Measurements from ENCODE around the gene SVEP1. TPM values are rescaled to one million over a fixed set of nuclear protein-coding genes. Genes with fewer than 3 reads are reported as not detected.

Gene SVEP1
- total and polyA plus RNA-seq, 2 experiments from 2014 or later = 0.18 to 0.63 TPM

DNA sequence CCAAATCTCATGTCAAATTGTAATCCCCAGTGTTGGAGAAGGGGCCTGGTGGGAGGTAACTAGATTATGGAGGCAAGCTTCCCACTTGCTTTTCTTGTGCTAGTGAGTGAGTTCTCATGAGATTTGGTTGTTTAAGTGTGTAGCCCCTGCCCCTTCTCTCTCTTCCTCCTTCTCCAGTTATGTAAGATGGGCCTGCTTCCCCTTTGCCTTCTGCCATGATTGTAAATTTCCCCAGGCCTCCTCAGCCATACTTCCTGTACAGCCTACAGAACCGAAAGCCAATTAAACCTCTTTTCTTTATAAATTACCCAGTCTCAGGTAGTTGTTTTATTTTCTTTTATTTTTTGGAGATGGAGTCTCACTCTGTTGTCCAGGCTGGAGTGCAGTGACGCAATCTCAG, 223.6 kb downstream of the SVEP1 start (continued):
- TF ChIP-seq, protein P1, sequence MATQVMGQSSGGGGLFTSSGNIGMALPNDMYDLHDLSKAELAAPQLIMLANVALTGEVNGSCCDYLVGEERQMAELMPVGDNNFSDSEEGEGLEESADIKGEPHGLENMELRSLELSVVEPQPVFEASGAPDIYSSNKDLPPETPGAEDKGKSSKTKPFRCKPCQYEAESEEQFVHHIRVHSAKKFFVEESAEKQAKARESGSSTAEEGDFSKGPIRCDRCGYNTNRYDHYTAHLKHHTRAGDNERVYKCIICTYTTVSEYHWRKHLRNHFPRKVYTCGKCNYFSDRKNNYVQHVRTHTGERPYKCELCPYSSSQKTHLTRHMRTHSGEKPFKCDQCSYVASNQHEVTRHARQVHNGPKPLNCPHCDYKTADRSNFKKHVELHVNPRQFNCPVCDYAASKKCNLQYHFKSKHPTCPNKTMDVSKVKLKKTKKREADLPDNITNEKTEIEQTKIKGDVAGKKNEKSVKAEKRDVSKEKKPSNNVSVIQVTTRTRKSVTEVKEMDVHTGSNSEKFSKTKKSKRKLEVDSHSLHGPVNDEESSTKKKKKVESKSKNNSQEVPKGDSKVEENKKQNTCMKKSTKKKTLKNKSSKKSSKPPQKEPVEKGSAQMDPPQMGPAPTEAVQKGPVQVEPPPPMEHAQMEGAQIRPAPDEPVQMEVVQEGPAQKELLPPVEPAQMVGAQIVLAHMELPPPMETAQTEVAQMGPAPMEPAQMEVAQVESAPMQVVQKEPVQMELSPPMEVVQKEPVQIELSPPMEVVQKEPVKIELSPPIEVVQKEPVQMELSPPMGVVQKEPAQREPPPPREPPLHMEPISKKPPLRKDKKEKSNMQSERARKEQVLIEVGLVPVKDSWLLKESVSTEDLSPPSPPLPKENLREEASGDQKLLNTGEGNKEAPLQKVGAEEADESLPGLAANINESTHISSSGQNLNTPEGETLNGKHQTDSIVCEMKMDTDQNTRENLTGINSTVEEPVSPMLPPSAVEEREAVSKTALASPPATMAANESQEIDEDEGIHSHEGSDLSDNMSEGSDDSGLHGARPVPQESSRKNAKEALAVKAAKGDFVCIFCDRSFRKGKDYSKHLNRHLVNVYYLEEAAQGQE (IDR thresholded peaks at IDR 0.05; ENCODE audit: unreplicated experiment) = no peak
- TF ChIP-seq STAT1 (IDR thresholded peaks at IDR 0.05; ENCODE audit: unreplicated experiment) (no peak), CREB1 (CRISPR knock-in tag; IDR thresholded peaks at IDR 0.05; ENCODE audit: low read depth) (no peak), ZNF114 (CRISPR knock-in tag; IDR thresholded peaks at IDR 0.05) (no peak), JUNB (IDR thresholded peaks at IDR 0.05; ENCODE audit: unreplicated experiment) (no peak), EZH2phosphoT487 (IDR thresholded peaks at IDR 0.05; ENCODE audit: unreplicated experiment) (no peak), POLR2AphosphoS5 (IDR thresholded peaks at IDR 0.05; ENCODE audit: low read depth) (no peak)

DNA sequence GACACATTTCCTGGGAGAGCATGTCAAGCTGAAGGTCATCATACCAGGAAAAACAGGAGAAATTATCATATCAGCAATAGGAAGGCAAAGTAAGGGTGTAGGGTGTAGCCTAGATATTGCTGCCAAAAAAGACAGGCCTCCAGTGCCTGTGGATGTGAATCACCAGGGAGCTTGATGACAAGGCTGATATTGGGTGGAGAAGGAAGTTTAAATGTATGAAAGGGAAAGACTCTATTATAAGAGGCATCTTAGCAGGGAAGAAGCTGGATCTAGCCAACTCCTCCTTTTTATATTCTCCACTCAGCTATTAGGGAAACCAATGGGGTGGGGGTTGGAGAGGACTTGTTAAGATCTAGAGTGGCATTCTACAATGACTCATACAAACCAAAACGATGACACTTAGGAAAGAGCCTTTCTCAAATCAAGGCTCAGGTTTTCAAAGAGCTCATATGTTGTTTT, 228.5 kb downstream of the SVEP1 start:
- H3K36me3 Mint-ChIP-seq (ENCODE audit: low read depth) = no peaks in the 10 kb centered on the region
- no peaks in the 10 kb centered on the region for H3K9me3 Mint-ChIP-seq
- H3K27ac Mint-ChIP-seq = no peak overlapping the region
- ATAC-seq = no peak
- peaks cover 9% of the 10 kb centered on the region; the same call in 1 of the 2 replicates for H3K9me2 ChIP-seq (ENCODE audit: insufficient read depth)
- no peaks in the 10 kb centered on the region for H4K20me1 ChIP-seq (replicated peaks; ENCODE audit: insufficient read depth)
- no peak for DNase-seq (ENCODE audit: low spot score)
- no peaks in the 10 kb centered on the region for H3K4me1 ChIP-seq (ENCODE audit: insufficient read depth)
- no peak for TF ChIP-seq ZNF331 (CRISPR knock-in tag; IDR thresholded peaks at IDR 0.05; ENCODE audit: low read depth)
- TF ChIP-seq EZH2 (IDR thresholded peaks at IDR 0.05; ENCODE audit: low read depth, unreplicated experiment) = no peak
- TF ChIP-seq, protein P2, sequence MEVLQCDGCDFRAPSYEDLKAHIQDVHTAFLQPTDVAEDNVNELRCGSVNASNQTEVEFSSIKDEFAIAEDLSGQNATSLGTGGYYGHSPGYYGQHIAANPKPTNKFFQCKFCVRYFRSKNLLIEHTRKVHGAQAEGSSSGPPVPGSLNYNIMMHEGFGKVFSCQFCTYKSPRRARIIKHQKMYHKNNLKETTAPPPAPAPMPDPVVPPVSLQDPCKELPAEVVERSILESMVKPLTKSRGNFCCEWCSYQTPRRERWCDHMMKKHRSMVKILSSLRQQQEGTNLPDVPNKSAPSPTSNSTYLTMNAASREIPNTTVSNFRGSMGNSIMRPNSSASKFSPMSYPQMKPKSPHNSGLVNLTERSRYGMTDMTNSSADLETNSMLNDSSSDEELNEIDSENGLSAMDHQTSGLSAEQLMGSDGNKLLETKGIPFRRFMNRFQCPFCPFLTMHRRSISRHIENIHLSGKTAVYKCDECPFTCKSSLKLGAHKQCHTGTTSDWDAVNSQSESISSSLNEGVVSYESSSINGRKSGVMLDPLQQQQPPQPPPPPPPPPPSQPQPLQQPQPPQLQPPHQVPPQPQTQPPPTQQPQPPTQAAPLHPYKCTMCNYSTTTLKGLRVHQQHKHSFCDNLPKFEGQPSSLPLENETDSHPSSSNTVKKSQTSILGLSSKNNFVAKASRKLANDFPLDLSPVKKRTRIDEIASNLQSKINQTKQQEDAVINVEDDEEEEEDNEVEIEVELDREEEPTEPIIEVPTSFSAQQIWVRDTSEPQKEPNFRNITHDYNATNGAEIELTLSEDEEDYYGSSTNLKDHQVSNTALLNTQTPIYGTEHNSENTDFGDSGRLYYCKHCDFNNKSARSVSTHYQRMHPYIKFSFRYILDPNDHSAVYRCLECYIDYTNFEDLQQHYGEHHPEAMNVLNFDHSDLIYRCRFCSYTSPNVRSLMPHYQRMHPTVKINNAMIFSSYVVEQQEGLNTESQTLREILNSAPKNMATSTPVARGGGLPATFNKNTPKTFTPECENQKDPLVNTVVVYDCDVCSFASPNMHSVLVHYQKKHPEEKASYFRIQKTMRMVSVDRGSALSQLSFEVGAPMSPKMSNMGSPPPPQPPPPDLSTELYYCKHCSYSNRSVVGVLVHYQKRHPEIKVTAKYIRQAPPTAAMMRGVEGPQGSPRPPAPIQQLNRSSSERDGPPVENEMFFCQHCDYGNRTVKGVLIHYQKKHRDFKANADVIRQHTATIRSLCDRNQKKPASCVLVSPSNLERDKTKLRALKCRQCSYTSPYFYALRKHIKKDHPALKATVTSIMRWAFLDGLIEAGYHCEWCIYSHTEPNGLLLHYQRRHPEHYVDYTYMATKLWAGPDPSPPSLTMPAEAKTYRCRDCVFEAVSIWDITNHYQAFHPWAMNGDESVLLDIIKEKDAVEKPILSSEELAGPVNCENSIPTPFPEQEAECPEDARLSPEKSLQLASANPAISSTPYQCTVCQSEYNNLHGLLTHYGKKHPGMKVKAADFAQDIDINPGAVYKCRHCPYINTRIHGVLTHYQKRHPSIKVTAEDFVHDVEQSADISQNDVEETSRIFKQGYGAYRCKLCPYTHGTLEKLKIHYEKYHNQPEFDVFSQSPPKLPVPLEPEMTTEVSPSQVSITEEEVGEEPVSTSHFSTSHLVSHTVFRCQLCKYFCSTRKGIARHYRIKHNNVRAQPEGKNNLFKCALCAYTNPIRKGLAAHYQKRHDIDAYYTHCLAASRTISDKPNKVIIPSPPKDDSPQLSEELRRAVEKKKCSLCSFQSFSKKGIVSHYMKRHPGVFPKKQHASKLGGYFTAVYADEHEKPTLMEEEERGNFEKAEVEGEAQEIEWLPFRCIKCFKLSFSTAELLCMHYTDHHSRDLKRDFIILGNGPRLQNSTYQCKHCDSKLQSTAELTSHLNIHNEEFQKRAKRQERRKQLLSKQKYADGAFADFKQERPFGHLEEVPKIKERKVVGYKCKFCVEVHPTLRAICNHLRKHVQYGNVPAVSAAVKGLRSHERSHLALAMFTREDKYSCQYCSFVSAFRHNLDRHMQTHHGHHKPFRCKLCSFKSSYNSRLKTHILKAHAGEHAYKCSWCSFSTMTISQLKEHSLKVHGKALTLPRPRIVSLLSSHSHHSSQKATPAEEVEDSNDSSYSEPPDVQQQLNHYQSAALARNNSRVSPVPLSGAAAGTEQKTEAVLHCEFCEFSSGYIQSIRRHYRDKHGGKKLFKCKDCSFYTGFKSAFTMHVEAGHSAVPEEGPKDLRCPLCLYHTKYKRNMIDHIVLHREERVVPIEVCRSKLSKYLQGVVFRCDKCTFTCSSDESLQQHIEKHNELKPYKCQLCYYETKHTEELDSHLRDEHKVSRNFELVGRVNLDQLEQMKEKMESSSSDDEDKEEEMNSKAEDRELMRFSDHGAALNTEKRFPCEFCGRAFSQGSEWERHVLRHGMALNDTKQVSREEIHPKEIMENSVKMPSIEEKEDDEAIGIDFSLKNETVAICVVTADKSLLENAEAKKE (CRISPR knock-in tag; IDR thresholded peaks at IDR 0.05) = no peak
- TF ChIP-seq, protein P3, sequence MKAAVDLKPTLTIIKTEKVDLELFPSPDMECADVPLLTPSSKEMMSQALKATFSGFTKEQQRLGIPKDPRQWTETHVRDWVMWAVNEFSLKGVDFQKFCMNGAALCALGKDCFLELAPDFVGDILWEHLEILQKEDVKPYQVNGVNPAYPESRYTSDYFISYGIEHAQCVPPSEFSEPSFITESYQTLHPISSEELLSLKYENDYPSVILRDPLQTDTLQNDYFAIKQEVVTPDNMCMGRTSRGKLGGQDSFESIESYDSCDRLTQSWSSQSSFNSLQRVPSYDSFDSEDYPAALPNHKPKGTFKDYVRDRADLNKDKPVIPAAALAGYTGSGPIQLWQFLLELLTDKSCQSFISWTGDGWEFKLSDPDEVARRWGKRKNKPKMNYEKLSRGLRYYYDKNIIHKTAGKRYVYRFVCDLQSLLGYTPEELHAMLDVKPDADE (IDR thresholded peaks at IDR 0.05) = no peak
- TF ChIP-seq NANOG (IDR thresholded peaks at IDR 0.05; ENCODE audit: borderline replicate concordance) = no peak
- no peak for TF ChIP-seq STAT1 (IDR thresholded peaks at IDR 0.05; ENCODE audit: unreplicated experiment)
- TF ChIP-seq JUNB (IDR thresholded peaks at IDR 0.05; ENCODE audit: unreplicated experiment) = no peak
- no peak for TF ChIP-seq POLR2AphosphoS5 (IDR thresholded peaks at IDR 0.05; ENCODE audit: low read depth)
- H3K4me3 Mint-ChIP-seq = no peak overlapping the region
- H3K36me3 ChIP-seq (ENCODE audit: insufficient read depth) = no peaks in the 10 kb centered on the region
- no peaks in the 10 kb centered on the region for H3K79me2 ChIP-seq (replicated peaks; ENCODE audit: insufficient read depth)
- H3F3A ChIP-seq (replicated peaks; ENCODE audit: low read depth) = no peaks in the 10 kb centered on the region
- H3K27me3 ChIP-seq (ENCODE audit: insufficient read depth) = no peaks in the 10 kb centered on the region
- no peak overlapping the region for H3K27ac ChIP-seq (ENCODE audit: low read depth)
- no peak overlapping the region for H3K4me3 ChIP-seq
- no peaks in the 10 kb centered on the region for H3K27me3 Mint-ChIP-seq (ENCODE audit: insufficient read depth, low read depth, poor library complexity)
- H3K4me1 Mint-ChIP-seq = no peaks in the 10 kb centered on the region
- no peak overlapping the region for H2AFZ ChIP-seq
- H3K4me2 ChIP-seq = no peak overlapping the region
